ENCODE data around the gene F7. TPM values are rescaled to one million over a fixed set of nuclear protein-coding genes. Genes with fewer than 3 reads are reported as not detected.

The F7 gene
- total RNA-seq, 1 donor from 2014 or later: not detected

DNA sequence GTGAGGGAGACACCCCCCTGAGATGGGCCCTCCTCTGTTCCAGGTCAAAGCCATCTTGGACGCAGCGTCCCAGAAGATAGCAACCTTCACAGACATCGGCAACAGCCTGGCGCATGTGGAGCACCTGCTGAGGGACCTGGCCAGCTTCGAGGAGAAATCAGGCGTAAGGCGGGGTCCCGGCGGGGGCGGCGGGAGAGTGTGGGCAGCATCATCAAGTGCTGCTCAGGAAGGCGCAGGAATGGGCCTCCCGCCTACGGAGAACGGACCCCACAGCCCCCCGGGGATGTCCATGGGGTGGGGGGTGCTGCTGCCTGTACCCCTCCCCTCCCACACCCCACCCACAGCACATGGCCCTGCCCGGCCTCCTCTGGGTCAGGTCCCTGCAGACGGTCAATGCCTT is 31.2 kb upstream of the F7 start:
- no peak for DNase-seq (ENCODE audit: extremely low spot score, unreplicated experiment)
- no peak overlapping the region for H3K27ac Mint-ChIP-seq (ENCODE audit: unreplicated experiment)
- no peaks in the 10 kb centered on the region for H3K4me1 Mint-ChIP-seq (ENCODE audit: unreplicated experiment)
- no peak overlapping the region for H3K4me3 Mint-ChIP-seq (ENCODE audit: unreplicated experiment)
- peaks cover 28% of the 10 kb centered on the region for H3K27me3 Mint-ChIP-seq (ENCODE audit: unreplicated experiment)
- peaks cover 2% of the 10 kb centered on the region for H3K36me3 Mint-ChIP-seq (ENCODE audit: unreplicated experiment)
- TF ChIP-seq, protein P1, sequence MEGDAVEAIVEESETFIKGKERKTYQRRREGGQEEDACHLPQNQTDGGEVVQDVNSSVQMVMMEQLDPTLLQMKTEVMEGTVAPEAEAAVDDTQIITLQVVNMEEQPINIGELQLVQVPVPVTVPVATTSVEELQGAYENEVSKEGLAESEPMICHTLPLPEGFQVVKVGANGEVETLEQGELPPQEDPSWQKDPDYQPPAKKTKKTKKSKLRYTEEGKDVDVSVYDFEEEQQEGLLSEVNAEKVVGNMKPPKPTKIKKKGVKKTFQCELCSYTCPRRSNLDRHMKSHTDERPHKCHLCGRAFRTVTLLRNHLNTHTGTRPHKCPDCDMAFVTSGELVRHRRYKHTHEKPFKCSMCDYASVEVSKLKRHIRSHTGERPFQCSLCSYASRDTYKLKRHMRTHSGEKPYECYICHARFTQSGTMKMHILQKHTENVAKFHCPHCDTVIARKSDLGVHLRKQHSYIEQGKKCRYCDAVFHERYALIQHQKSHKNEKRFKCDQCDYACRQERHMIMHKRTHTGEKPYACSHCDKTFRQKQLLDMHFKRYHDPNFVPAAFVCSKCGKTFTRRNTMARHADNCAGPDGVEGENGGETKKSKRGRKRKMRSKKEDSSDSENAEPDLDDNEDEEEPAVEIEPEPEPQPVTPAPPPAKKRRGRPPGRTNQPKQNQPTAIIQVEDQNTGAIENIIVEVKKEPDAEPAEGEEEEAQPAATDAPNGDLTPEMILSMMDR (IDR thresholded peaks at IDR 0.05): no peak
- H3K9me3 Mint-ChIP-seq (ENCODE audit: unreplicated experiment): peaks cover 15% of the 10 kb centered on the region

DNA sequence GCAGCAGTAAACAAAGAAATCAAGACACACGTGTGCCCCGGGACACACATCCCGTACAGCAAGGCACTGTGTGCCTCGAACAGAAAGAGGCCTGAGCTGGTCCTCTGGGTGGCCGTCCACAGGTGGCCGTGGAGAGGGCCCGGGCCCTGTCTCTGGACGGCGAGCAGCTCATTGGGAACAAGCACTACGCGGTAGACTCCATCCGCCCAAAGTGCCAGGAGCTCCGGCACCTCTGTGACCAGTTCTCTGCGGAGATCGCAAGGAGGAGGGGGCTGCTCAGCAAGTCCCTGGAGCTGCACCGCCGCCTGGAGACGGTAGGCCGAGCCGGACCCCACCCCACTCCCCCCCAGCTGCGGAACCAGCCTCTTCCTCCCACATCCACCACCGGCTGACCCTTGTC is 30.7 kb upstream of the F7 start:
- no peaks in the 10 kb centered on the region for H3K4me1 Mint-ChIP-seq (ENCODE audit: unreplicated experiment)
- H3K9me3 Mint-ChIP-seq (ENCODE audit: unreplicated experiment): peaks cover 15% of the 10 kb centered on the region
- peaks cover 30% of the 10 kb centered on the region for H3K27me3 Mint-ChIP-seq (ENCODE audit: unreplicated experiment)
- TF ChIP-seq, protein P1 (IDR thresholded peaks at IDR 0.05): no peak
- H3K4me3 Mint-ChIP-seq (ENCODE audit: unreplicated experiment): no peak overlapping the region
- H3K36me3 Mint-ChIP-seq (ENCODE audit: unreplicated experiment): peaks cover 2% of the 10 kb centered on the region
- H3K27ac Mint-ChIP-seq (ENCODE audit: unreplicated experiment): no peak overlapping the region
- DNase-seq (ENCODE audit: extremely low spot score, unreplicated experiment): no peak

DNA sequence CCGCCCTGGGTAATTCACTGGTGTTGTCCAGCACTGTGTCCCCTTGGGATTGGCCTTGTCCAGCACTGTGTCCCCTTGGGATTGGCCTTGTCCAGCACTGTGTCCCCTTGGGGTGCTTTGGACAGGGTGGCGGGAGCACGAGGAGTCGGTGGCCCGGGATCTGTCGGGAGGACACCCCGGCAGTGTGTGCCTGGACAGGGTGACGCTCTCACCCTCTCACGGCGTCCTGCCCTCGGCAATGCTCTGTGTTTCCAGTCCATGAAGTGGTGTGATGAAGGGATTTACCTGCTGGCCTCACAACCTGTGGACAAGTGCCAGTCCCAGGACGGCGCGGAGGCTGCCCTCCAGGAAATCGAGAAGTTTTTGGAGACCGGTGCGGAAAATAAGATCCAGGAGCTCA is 29.9 kb upstream of the F7 start:
- H3K9me3 Mint-ChIP-seq (ENCODE audit: unreplicated experiment): peaks cover 15% of the 10 kb centered on the region

DNA sequence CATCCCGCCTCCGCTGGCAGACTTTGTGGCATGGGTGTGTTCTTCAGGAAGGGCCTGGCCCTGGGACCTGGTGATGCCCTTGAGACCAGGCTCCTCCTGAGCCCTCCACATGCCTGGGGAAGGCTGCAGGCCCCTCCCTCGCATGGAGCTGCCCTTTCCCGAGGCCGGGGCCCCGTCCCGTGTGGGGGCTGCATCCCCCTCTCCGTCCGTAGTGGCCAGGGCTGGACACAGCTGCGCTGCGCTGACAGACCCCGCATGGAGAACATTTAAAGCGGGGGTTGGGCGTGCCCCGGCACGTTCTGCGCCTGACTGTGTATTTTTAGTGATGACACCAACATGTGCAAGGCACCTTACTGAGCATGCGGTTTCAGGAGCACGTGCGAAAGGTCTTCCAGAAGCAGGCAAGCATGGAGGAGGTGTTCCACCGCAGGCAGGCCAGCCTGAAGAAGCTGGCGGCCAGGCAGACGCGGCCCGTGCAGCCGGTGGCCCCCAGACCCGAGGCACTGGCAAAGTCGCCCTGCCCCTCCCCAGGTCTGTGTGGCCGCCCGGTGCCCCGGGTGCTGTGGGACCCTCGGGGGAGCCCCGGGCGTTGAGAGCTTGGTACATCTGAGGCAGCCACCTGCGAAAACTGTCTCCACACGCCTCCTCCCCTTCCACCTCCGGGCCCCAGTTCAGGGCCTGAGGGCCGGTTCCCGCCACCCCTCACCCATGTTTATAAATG is 28.8 kb upstream of the F7 start:
- Mint-ChIP-seq H3K4me3 (ENCODE audit: unreplicated experiment) (no peak overlapping the region), H3K36me3 (ENCODE audit: unreplicated experiment) (peaks cover 2% of the 10 kb centered on the region), H3K4me1 (ENCODE audit: unreplicated experiment) (no peaks in the 10 kb centered on the region), H3K27ac (ENCODE audit: unreplicated experiment) (no peak overlapping the region), H3K27me3 (ENCODE audit: unreplicated experiment) (peaks cover 16% of the 10 kb centered on the region), H3K9me3 (ENCODE audit: unreplicated experiment) (peaks cover 11% of the 10 kb centered on the region)
- DNase-seq (ENCODE audit: extremely low spot score, unreplicated experiment): no peak
- TF ChIP-seq, protein P1 (IDR thresholded peaks at IDR 0.05): no peak

More for the DNA sequence above, 29.9 kb upstream of the F7 start:
- TF ChIP-seq, protein P1 (IDR thresholded peaks at IDR 0.05): no peak
- no peak overlapping the region for H3K4me3 Mint-ChIP-seq (ENCODE audit: unreplicated experiment)
- H3K36me3 Mint-ChIP-seq (ENCODE audit: unreplicated experiment): peaks cover 2% of the 10 kb centered on the region
- no peak overlapping the region for H3K27ac Mint-ChIP-seq (ENCODE audit: unreplicated experiment)
- H3K27me3 Mint-ChIP-seq (ENCODE audit: unreplicated experiment): peaks cover 25% of the 10 kb centered on the region
- H3K4me1 Mint-ChIP-seq (ENCODE audit: unreplicated experiment): no peaks in the 10 kb centered on the region
- no peak for DNase-seq (ENCODE audit: extremely low spot score, unreplicated experiment)

DNA sequence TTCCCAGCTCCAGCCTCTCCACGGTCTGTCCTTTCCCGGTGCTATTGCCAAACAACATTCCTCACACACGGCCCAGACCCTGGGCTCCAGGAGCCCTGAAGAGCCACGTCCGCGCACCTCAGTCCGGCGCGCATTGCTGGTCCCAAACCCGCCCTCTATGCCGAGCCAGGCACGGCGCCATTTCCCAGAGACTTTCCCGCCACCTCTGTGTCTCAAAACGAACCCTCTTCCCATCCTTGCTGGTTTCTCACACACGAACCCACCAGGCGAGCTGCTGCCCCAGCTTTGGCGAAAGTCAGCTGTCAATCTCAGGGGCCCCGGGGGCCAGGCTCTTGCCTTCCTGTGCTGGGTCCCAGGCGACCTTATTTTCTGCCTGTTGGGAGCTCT is 28.0 kb upstream of the F7 start:
- no peak for DNase-seq (ENCODE audit: extremely low spot score, unreplicated experiment)
- TF ChIP-seq, protein P1 (IDR thresholded peaks at IDR 0.05): no peak
- Mint-ChIP-seq H3K27me3 (ENCODE audit: unreplicated experiment) (peaks cover 9% of the 10 kb centered on the region), H3K4me3 (ENCODE audit: unreplicated experiment) (no peak overlapping the region), H3K4me1 (ENCODE audit: unreplicated experiment) (no peaks in the 10 kb centered on the region), H3K36me3 (ENCODE audit: unreplicated experiment) (peaks cover 2% of the 10 kb centered on the region), H3K27ac (ENCODE audit: unreplicated experiment) (no peak overlapping the region), H3K9me3 (ENCODE audit: unreplicated experiment) (peaks cover 5% of the 10 kb centered on the region)

Data from osteocyte (in vitro differentiated cells).